ENCODE data around the gene KLF9.

DNA sequence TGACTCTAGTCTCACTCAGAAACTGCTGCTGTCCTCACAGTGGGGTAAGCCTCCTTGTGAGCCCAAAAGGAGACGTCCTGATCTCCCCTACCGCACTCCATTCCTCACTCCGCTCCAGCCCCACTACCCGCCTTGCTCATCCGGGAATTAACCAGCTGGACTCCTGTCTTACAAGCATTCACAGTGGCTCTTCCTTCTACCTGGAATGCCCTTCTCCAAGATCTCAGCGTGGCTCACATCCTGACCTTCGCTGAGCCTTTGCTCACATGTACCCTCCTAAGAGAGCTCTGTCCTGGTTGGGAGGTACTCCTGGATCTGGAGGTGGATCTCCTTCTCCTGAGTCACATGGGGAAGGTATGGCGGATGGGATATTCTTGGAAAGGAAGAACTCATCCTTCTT is 10.7 kb upstream of the KLF9 start:
- TF ChIP-seq CTCF (IDR thresholded peaks at IDR 0.05; ENCODE audit: insufficient read depth, low read length, poor library complexity, severe bottlenecking) (no peak), EZH2phosphoT487 (conservative IDR thresholded peaks at IDR 0.05; ENCODE audit: low read length) (no peak)

Data from SU-DHL-6 (cell line).